ENCODE data around the gene MFSD6. TPM values are rescaled to one million over a fixed set of nuclear protein-coding genes. Genes with fewer than 3 reads are reported as not detected.

MFSD6 gene
- total and polyA plus RNA-seq, 2 of the 8 experiments (the other 6 are each of a cell fraction or from before 2014, with no cell fraction given) = 1.8 to 5.1 TPM

GRCh38 chr2:190449925-190450324 is 41.8 kb downstream of the MFSD6 start:
- Histone ChIP-seq H3K79me2 (ENCODE audit: control insufficient read depth in 1 of 2, insufficient read depth in 2 of 2, low read length in 2 of 2) (no peaks in the 10 kb centered on the region), H2BK20ac (ENCODE audit: low read length) (no peak overlapping the region), H2BK12ac (ENCODE audit: low read depth, low read length) (no peak overlapping the region), H3K27me3 (replicated peaks in 1 of 4; ENCODE audit: control insufficient read depth in 3 of 4, extremely low read depth in 1 of 4, insufficient read depth in 3 of 4, low read length in 3 of 4) (no peaks in the 10 kb centered on the region), H3K14ac (ENCODE audit: insufficient read length) (no peak overlapping the region), H3K4me1 (replicated peaks in 1 of 4; ENCODE audit: control insufficient read depth in 3 of 4, insufficient read depth in 4 of 4, low read length in 3 of 4) (no peaks in the 10 kb centered on the region), H3K36me3 (ENCODE audit: control insufficient read depth in 2 of 4, insufficient read depth in 4 of 4, low read length in 3 of 4) (no peaks in the 10 kb centered on the region), H2AK5ac (ENCODE audit: low read depth, low read length) (no peak overlapping the region), H2AFZ (ENCODE audit: low read length) (no peak overlapping the region), H4K91ac (replicated peaks; ENCODE audit: insufficient read length, low read length) (no peak overlapping the region), H3K56ac (replicated peaks; ENCODE audit: insufficient read length, low read depth, low read length) (no peak overlapping the region), H3K79me1 (ENCODE audit: low read depth, low read length) (no peaks in the 10 kb centered on the region), H3K18ac (ENCODE audit: extremely low read depth, low read length) (no peak overlapping the region), H3K4ac (replicated peaks; ENCODE audit: insufficient read length, low read depth, low read length) (no peak overlapping the region), H2BK120ac (replicated peaks; ENCODE audit: low read depth, low read length) (no peak overlapping the region), H3K4me2 (ENCODE audit: insufficient read depth in 1 of 2, low read depth in 2 of 2, low read length in 2 of 2) (no peak overlapping the region), H4K20me1 (replicated peaks in 1 of 2; ENCODE audit: control insufficient read depth in 1 of 2, insufficient read depth in 2 of 2, low read length in 2 of 2) (peaks cover 0 to 2% of the 10 kb centered on the region in 2 experiments), H3K23ac (ENCODE audit: insufficient read length) (no peak overlapping the region), H3K4me3 (ENCODE audit: extremely low read depth in 1 of 4, insufficient read depth in 2 of 4, low read depth in 3 of 4, low read length in 4 of 4) (no peak overlapping the region), H3K23me2 (ENCODE audit: low read depth, low read length) (no peaks in the 10 kb centered on the region), H3K9ac (replicated peaks in 1 of 4; ENCODE audit: extremely low read depth in 1 of 4, low read depth in 3 of 4, low read length in 3 of 4) (no peak overlapping the region), H4K8ac (ENCODE audit: extremely low read depth, insufficient read depth, low read length) (no peak overlapping the region), H4K5ac (ENCODE audit: insufficient read length, low read depth, low read length) (no peak overlapping the region), H2BK5ac (ENCODE audit: low read depth, low read length) (no peak overlapping the region), H2BK15ac (ENCODE audit: low read length) (no peak overlapping the region), H3K27ac (ENCODE audit: low read depth, low read length) (no peak overlapping the region), H3K9me3 (ENCODE audit: insufficient read depth in 2 of 2, low read depth in 1 of 2, low read length in 1 of 2) (no peaks in the 10 kb centered on the region)
- TF ChIP-seq NRF1 (IDR thresholded peaks at IDR 0.05; ENCODE audit: low read depth, low read length) (no peak), MAFK (IDR thresholded peaks at IDR 0.05; ENCODE audit: low read depth, low read length) (no peak), USF2 (IDR thresholded peaks at IDR 0.05; ENCODE audit: low read length) (no peak), CHD1 (IDR thresholded peaks at IDR 0.05; ENCODE audit: low read depth, low read length) (no peak), SAP30 (IDR thresholded peaks at IDR 0.05; ENCODE audit: insufficient read depth, insufficient replicate concordance, low read length) (no peak), CBX8 (IDR thresholded peaks at IDR 0.05; ENCODE audit: borderline replicate concordance, low read depth, low read length) (no peak), FOSL1 (IDR thresholded peaks at IDR 0.05; ENCODE audit: insufficient read depth, low read depth, low read length) (no peak), HDAC6 (IDR thresholded peaks at IDR 0.05; ENCODE audit: low read depth, low read length) (no peak), HDAC2 (IDR thresholded peaks at IDR 0.05; ENCODE audit: borderline replicate concordance in 1 of 2, low read depth in 2 of 2, low read length in 2 of 2) (no peak), KDM1A (IDR thresholded peaks at IDR 0.05; ENCODE audit: borderline replicate concordance, low read length) (no peak)
- no peak for FAIRE-seq
- ChIA-PET CTCF (ENCODE audit: partially characterized antibody) (interaction anchor here (1.0 to 1.2 kb wide), 3 partner anchors 9 to 12 kb away, joined by 3 to 4 read pairs (median 3); no protein-coding TSS in a partner anchor), POLR2A (ENCODE audit: partially characterized antibody) (no interaction called here)
- DNase-seq (ENCODE audit: low read depth in 1 of 2, low spot score in 2 of 2) = no peak
- 81% methylated on average over 3 of the region's 3 CpGs; no CpG with 5 or more reads in 1 of the 2 experiments for WGBS, 2 experiments (ENCODE audit: extremely low coverage in 1 of 2, insufficient coverage in 1 of 2, insufficient read length in 1 of 2, insufficient replicate concordance in 2 of 2, low coverage in 1 of 2, low lambda C conversion rate in 2 of 2, missing lambda C conversion rate in 1 of 2)
